Memory B cell (primary cell): ENCODE measurements around the gene FANCF.
"Not testable (repeated sequence)": the region's sequence is repeated elsewhere in the genome, so short reads cannot be mapped to it uniquely, and the experiment has no call there.

Experiments
- ATAC-seq: fragments of 150-1000 bp; cut with Tn5 transposase; 2 replicates; pipeline ENCODE4 v1.10.0; 2021; ENCODE audit warnings: low read depth, mild to moderate bottlenecking, moderate library complexity
- DNase-seq, 2 donors: peaks; one replicate each; pipeline ENCODE4 v3.0.0; 2022; ENCODE audit warnings: low spot score in 2 of 2
- H3K27ac Mint-ChIP-seq: one replicate; pipeline ENCODE4 v1.8.0; 2022; ENCODE audit warnings: mild to moderate bottlenecking, moderate library complexity, mixed read lengths
- H3K27me3 Mint-ChIP-seq: one replicate; pipeline ENCODE4 v1.8.0; 2022; ENCODE audit warnings: mixed read lengths
- H3K36me3 Mint-ChIP-seq: one replicate; pipeline ENCODE4 v1.8.0; 2022; ENCODE audit warnings: mild to moderate bottlenecking, mixed read lengths
- H3K4me1 Mint-ChIP-seq: one replicate; pipeline ENCODE4 v1.8.0; 2022; ENCODE audit warnings: mixed read lengths
- H3K4me3 Mint-ChIP-seq: one replicate; pipeline ENCODE4 v1.8.0; 2022; ENCODE audit warnings: mild to moderate bottlenecking, moderate library complexity, mixed read lengths
- H3K9me3 Mint-ChIP-seq: one replicate; pipeline ENCODE4 v1.8.0; 2022; ENCODE audit warnings: mixed read lengths

Gene FANCF, protein sequence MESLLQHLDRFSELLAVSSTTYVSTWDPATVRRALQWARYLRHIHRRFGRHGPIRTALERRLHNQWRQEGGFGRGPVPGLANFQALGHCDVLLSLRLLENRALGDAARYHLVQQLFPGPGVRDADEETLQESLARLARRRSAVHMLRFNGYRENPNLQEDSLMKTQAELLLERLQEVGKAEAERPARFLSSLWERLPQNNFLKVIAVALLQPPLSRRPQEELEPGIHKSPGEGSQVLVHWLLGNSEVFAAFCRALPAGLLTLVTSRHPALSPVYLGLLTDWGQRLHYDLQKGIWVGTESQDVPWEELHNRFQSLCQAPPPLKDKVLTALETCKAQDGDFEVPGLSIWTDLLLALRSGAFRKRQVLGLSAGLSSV

DNA sequence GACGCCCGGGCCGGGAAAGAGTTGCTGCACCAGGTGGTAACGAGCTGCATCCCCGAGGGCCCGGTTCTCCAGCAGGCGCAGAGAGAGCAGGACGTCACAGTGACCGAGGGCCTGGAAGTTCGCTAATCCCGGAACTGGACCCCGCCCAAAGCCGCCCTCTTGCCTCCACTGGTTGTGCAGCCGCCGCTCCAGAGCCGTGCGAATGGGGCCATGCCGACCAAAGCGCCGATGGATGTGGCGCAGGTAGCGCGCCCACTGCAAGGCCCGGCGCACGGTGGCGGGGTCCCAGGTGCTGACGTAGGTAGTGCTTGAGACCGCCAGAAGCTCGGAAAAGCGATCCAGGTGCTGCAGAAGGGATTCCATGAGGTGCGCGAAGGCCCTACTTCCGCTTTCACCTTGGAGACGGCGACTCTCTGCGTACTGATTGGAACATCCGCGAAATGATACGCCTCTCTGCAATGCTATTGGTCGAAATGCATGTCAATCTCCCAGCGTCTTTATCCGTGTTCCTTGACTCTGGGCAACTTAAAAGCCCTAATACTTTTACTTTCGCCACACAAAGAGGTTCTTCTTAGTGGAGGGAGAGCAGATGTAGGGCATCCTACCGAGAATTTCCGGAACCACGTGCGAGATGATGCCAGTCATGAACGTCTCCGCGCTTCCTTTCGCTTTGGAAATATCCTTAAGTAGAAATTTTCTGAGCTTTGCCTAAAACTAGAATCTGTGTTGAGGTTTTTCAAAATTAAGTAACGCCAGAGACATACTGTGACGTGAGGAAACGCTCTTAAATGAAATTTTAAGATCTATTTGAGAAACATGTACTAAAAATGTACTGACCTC lies at the start of gene FANCF:
Gene FANCF, minus strand, starts transcription at position 376 of the 840 bp plus-strand sequence. Its CDS starts 13 bp downstream, at position 363.
- no peaks in the 10 kb centered on the region for H3K27me3 Mint-ChIP-seq
- H3K4me3 Mint-ChIP-seq: peak within 1 kb of the TSS; percentile 99
- H3K27ac Mint-ChIP-seq: peak within 1 kb of the TSS; percentile 94
- peak; percentile 91 to 98 for DNase-seq
- H3K9me3 Mint-ChIP-seq: peaks cover 2% of the 10 kb centered on the region
- peaks cover 19% of the 10 kb centered on the region for H3K4me1 Mint-ChIP-seq
- ATAC-seq: peak; percentile 90
- peaks cover 14% of the 10 kb centered on the region for H3K36me3 Mint-ChIP-seq

DNA sequence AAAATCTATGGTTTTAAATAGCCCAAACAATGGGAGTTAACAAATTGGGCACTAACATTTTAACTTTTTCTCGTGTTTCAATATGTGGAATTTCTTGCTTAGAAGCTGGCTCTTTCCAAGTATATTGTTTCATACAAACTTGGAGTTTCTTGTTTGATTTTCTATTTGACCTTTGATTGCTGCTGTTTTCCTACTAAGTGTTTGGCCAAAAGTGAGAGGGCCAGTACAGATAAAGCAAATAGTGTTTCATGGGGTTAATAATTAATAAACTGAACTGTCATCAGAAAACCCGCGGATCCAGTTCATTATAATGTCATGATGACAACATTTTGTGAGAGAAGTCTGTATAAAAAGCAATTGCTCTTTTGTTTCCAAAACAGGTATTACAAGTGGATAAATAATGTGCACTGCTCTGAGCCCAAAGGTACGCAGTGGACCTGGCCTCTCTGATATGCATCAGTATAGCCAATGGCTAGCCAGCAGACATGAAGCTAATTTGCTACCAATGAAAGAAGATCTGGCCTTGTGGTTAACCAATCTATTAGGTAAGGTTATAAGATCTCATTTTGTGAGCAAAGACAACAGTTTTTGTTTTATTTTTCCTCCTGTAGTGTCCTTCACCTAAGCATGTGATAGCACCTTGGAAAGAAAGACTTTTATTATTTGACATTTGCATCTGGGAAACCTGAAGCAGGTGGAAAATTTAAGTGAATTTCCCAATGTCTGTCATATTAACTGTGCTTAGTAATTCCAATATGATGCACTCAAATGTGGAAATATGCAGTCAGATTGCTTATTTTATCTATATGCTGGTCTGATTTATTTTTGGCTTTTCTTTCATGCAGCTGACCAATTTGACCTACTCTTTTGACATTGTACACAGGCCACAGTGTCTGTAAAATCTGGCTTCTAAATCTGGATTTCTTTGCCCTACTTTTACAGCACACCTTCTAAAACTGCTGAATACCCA lies 49.1 kb upstream of the FANCF start:
- no peak overlapping the region for H3K27ac Mint-ChIP-seq
- H3K36me3 Mint-ChIP-seq: no peaks in the 10 kb centered on the region
- no peak for DNase-seq
- ATAC-seq: no peak
- no peaks in the 10 kb centered on the region for H3K9me3 Mint-ChIP-seq
- no peak overlapping the region for H3K4me3 Mint-ChIP-seq
- H3K27me3 Mint-ChIP-seq: peaks cover 5% of the 10 kb centered on the region
- H3K4me1 Mint-ChIP-seq: no peaks in the 10 kb centered on the region

DNA sequence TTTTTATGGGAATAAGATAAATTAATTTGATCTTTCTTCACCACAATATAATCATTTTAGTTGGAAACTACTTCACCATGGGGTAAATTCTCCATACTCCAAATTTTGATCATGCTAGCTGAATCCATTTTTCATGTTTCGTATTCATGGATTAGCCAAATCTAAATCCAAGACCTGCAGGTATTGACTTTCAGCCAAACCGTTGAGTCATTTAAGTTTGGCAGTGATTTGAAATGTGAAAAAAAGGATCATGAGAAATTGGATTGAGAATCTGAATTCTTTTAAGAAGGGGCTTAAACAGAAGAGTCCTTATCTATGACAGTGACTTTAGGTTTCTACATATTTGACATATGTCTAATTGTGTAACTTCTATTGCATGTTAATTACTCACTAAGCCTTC lies 46.1 kb upstream of the FANCF start:
- Mint-ChIP-seq H3K4me3 (no peak overlapping the region), H3K4me1 (peaks cover 4% of the 10 kb centered on the region), H3K9me3 (no peaks in the 10 kb centered on the region), H3K27me3 (peaks cover 13% of the 10 kb centered on the region), H3K27ac (no peak overlapping the region), H3K36me3 (no peaks in the 10 kb centered on the region)
- DNase-seq: no peak
- no peak for ATAC-seq

DNA sequence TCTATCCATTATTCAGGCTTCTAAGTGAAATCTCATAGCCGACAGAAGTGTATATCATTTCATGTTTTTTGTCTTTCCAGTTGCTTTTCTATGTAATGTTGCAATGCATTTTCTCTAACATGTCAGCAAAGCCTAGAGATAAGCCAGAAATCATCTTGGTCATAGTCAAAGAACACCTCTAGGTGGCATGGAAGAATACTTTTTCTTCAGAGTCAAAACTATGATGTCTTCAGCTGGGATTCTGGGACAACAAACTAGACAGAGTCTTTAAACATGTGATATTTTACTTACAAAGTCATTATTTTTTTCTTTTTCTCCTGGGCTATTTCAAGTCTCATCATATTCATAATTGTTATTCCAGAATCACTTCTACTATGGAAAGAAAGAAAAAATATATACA lies 45.2 kb upstream of the FANCF start:
- Mint-ChIP-seq H3K4me3 (no peak overlapping the region), H3K36me3 (no peaks in the 10 kb centered on the region), H3K27ac (no peak overlapping the region), H3K27me3 (peaks cover 17% of the 10 kb centered on the region), H3K4me1 (peaks cover 9% of the 10 kb centered on the region), H3K9me3 (no peaks in the 10 kb centered on the region)
- DNase-seq (no peak), ATAC-seq (no peak)

DNA sequence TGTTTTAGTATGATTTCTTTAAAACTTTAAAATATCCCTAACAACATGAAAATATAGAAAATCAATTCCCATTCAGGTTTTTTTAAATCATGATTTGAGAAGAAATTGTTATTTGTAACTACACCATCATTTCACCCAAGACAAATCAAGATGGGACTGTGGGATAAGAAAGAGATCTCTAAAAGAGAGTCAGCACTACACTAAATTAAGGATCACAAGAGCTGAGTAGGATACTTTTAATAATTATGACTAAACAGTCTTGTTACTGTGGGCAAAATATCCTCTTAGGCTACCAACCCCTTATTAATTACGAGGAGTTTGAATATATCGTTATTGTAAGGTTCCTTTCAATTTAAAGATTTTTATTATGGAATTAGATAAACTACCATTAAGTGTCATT lies 43.7 kb upstream of the FANCF start:
- no peaks in the 10 kb centered on the region for H3K36me3 Mint-ChIP-seq
- H3K4me3 Mint-ChIP-seq: no peak overlapping the region
- no peak for ATAC-seq
- H3K4me1 Mint-ChIP-seq: peaks cover 9% of the 10 kb centered on the region
- peaks cover 20% of the 10 kb centered on the region for H3K27me3 Mint-ChIP-seq
- no peaks in the 10 kb centered on the region for H3K9me3 Mint-ChIP-seq
- no peak for DNase-seq
- H3K27ac Mint-ChIP-seq: no peak overlapping the region

DNA sequence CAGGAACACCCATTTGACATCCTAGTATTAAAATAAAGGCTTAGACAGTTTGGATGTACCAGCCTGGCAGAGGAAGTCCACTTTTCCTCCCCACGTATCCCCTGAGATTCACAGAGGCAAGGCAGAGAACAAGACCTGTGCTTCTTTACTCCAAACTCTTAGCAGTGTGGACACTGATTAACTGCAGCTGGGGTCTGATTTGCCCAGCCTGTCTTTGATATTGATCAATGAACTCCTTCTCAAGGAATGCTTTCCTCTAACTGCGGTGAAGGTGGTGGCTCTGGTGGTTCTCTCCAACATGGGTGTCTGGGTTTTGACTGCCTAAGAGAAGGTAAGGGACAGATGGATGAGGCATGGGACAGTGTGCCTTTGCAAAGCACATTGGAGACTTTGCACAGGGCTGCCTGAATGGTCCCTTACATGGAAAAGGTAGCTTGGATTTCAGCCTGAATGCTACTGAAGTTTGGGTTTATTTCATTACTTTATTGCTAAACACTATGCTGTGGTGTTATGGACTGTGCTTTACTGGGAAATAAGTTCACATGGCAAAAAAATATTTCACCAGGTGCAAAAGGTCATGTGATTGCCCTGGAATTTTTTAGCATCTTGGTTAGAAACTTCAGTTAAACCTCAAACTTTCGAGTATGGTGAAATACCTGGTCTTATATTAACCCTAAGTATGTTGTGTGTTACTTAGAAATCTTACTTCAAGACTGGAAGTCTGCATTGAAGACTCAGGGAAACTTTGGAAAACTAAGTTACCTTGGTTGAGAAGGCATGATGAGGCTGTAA lies 42.6 kb upstream of the FANCF start:
- Mint-ChIP-seq H3K4me1 (peaks cover 9% of the 10 kb centered on the region), H3K27ac (no peak overlapping the region), H3K36me3 (no peaks in the 10 kb centered on the region), H3K27me3 (peaks cover 20% of the 10 kb centered on the region), H3K4me3 (no peak overlapping the region), H3K9me3 (no peaks in the 10 kb centered on the region)
- ATAC-seq (no peak), DNase-seq (no peak)

DNA sequence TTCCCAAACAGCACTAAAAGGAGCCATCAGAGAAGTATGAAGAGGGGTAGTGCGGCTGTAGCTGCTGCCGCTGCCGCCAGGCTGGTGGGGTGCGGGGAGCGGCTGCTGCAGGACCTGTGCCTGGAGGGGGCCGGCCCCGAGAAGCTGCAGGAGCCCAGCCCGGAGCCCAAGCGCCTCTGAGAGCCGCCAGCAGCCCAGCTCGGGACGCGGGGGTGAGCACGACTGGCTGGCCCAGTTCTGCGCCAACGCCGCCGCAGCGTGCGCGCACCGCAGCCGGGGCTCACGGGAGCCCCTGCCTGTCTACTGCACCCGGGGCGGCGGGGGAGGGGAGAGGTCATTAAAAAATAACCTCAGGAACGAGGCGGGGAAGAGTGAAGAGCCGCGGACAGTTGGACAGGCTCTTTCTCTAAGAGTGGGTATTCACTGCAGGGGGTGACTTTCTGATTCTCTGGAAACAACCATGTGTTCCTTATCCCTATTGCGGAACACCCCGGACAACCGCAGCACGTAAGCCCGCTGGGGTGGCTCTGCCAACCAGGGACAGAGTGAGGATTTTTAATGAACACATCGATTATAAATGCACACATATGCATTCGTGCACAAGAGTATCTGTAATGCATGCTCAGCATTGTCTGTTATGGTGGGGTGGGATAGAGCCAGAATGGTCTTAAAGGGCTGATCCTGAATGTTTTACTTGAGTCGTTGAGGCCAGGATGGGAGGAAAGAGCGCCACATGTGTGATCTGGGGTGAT lies 41.2 kb upstream of the FANCF start:
- ATAC-seq: peak; percentile 44
- Mint-ChIP-seq H3K27ac (no peak overlapping the region), H3K36me3 (no peaks in the 10 kb centered on the region), H3K4me3 (peak overlapping the region; percentile 30), H3K27me3 (peaks cover 18% of the 10 kb centered on the region), H3K9me3 (no peaks in the 10 kb centered on the region), H3K4me1 (peaks cover 9% of the 10 kb centered on the region)
- no peak for DNase-seq

DNA sequence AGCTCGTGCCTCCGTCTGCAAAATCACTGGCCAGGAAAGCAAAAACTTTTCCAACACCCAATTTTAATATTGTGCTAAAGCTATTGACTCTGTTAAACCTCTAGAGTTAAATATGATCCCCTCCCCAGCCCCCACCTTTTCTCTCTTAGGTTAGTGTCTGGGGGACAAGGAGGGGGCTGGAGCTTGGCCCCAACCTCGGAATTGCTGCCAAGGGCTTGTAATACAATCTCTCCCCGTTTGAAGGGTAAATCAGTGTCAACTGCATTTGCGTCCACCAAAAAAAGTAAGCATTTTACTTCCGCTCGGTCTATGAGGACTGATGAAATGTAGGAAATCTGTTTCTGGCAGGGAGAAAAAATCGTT lies 40.7 kb upstream of the FANCF start, which contains the start of gene GAS2:
Gene GAS2, plus strand, starts transcription at position 287 of the 363 bp plus-strand sequence. CDS start 8,259 bp downstream, outside the sequence.
- no peaks in the 10 kb centered on the region for H3K36me3 Mint-ChIP-seq

DNA sequence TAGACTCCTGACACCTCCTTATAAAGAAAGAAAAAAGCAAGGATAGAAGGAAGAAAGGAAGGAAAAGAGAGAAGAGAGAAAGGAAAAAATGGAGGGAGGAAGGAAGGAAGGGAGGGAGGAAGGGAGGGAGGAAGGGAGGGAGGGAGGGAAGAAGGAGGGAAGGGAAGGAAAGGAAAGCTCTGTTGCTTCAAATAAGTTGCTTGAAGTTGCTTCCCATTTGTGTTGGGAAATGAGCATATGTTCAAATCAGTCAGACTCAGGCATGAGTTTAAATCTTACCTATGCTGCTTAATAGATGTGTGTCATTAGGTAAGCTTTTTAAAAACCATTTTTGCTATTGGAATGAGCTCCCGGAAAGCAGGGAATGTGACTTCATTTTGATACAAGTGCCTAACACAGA lies 34.2 kb upstream of the FANCF start:
- ATAC-seq: no peak

More for the DNA sequence above, 40.7 kb upstream of the FANCF start, which contains the start of gene GAS2:
- peak within 1 kb of the TSS; percentile 30 for H3K4me3 Mint-ChIP-seq
- H3K27me3 Mint-ChIP-seq: peaks cover 18% of the 10 kb centered on the region
- H3K4me1 Mint-ChIP-seq: peaks cover 9% of the 10 kb centered on the region
- DNase-seq (no peak), ATAC-seq (no peak)
- H3K9me3 Mint-ChIP-seq: no peaks in the 10 kb centered on the region
- no peak within 1 kb of the TSS for H3K27ac Mint-ChIP-seq

DNA sequence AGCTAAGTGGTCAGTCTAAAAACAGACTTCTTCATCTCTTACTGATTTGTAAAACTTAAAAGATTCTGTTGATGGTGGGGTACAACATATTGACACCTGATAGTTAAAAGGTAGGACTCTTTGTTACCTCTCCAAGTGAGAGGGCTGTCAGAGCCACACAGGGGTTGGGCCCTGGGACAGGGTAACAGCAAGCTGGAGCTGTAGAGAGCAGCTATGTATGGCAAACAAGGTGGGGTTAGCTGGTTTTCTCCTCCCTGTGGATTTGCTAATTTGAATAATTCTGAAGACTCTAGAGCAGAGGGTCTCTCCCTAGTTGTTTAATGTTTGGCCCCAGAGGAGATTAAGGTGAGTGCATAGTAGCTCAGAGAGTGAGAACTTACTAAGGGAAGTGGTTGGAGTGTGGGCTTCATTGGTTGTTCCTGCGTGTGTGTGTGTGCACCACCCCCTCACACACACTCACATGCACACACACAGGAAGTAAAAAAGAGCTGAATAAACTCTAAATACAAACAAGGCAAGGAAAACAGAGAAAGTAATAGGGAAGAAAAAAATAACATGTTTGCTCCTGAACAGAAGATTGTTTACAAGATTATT lies 31.6 kb upstream of the FANCF start:
- Mint-ChIP-seq H3K9me3 (no peaks in the 10 kb centered on the region), H3K27ac (no peak overlapping the region), H3K36me3 (peaks cover 8% of the 10 kb centered on the region), H3K27me3 (peaks cover 3% of the 10 kb centered on the region), H3K4me1 (peaks cover 8% of the 10 kb centered on the region), H3K4me3 (no peak overlapping the region)
- no peak for DNase-seq
- ATAC-seq: peak; percentile 61

More for the DNA sequence above, 34.2 kb upstream of the FANCF start:
- Mint-ChIP-seq H3K27me3 (peaks cover 1% of the 10 kb centered on the region), H3K4me3 (no peak overlapping the region), H3K36me3 (peaks cover 4% of the 10 kb centered on the region), H3K9me3 (no peaks in the 10 kb centered on the region), H3K4me1 (peaks cover 8% of the 10 kb centered on the region), H3K27ac (no peak overlapping the region)
- DNase-seq: no peak

DNA sequence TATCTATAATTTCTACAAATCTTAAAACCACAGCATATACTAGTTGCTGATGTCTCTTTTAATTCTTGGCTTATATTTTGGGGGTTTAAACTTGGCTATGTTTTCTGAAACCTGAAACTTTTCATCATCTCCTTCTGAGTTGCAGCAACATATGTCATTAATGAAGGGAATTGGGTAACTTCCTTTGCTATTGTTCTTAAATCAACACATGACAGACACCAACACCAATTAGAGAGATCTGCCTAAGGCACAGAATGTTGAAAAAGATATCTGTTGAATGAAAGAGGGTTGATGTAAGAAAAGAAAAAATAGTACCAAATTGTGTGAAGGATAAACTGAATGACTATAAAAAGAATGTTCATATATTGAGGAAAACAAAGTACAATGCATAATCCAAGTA lies 30.5 kb upstream of the FANCF start:
- no peak overlapping the region for H3K4me3 Mint-ChIP-seq
- no peak for DNase-seq

DNA sequence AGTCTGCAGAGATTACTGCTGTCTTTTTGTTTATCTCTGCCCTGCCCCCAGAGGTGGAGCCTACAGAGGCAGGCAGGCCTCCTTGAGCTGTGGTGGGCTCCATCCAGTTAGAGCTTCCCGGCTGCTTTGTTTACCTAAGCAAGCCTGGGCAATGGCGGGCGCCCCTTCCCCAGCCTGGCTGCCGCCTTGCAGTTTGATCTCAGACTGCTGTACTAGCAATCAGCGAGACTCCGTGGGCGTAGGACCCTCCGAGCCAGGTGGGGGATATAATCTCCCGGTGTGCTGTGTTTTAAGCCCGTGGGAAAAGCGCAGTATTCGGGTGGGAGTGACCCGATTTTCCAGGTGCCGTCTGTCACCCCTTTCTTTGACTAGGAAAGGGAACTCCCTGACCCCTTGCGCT lies 26.7 kb upstream of the FANCF start:
- not testable (repeated sequence) for H3K9me3 Mint-ChIP-seq, H3K27ac Mint-ChIP-seq, H3K27me3 Mint-ChIP-seq, H3K4me3 Mint-ChIP-seq, DNase-seq, H3K4me1 Mint-ChIP-seq, ATAC-seq, H3K36me3 Mint-ChIP-seq

More for the DNA sequence above, 30.5 kb upstream of the FANCF start:
- Mint-ChIP-seq H3K4me1 (peaks cover 8% of the 10 kb centered on the region), H3K27me3 (peaks cover 5% of the 10 kb centered on the region), H3K36me3 (peaks cover 11% of the 10 kb centered on the region), H3K9me3 (peaks cover 3% of the 10 kb centered on the region), H3K27ac (no peak overlapping the region)
- no peak for ATAC-seq
